ENCODE measurements around the gene PFN4.

GRCh38 chr2:24080701-24081100 lies 42.4 kb downstream of the PFN4 start:
- no peak for TF ChIP-seq CTCF (IDR thresholded peaks at IDR 0.05)
- no peak for TF ChIP-seq POLR2AphosphoS5 (IDR thresholded peaks at IDR 0.05)
- TF ChIP-seq EP300 (IDR thresholded peaks at IDR 0.05), result no peak
